DND-41 (cell line): Measurements from ENCODE around the gene TXNDC15.
A peak's percentile ranks its signal among the peaks of the same experiment; 100 is the strongest.

Experiments
- ATAC-seq: fragments of 200-7000 bp; cut with Tn5 transposase; 3 replicates; pipeline ENCODE4 v1.9.1; 2021; ENCODE audit warnings: low read depth; ENCODE audit not compliant: insufficient read depth
- DNase-seq: peaks from one replicate; pipeline ENCODE4 v3.0.0-alpha.2; 2020
- H2AFZ ChIP-seq: 2 replicates; pipeline ENCODE4 v1.6.0; 2012; ENCODE audit warnings: low read depth, low read length
- H3K27ac ChIP-seq: 2 replicates; pipeline ENCODE4 v1.5.1; 2012; ENCODE audit warnings: low read length, inconsistent platforms
- H3K27me3 ChIP-seq: fragments of 200-600 bp; sonication (generic); 2 replicates; pipeline ENCODE4 v1.6.0; 2012; ENCODE audit warnings: low read length, mild to moderate bottlenecking, inconsistent platforms; ENCODE audit not compliant: insufficient read depth, poor library complexity
- H3K36me3 ChIP-seq: 2 replicates; pipeline ENCODE4 v1.5.1; 2012; ENCODE audit warnings: low read length, inconsistent platforms; ENCODE audit not compliant: insufficient read depth
- H3K4me1 ChIP-seq: 2 replicates; pipeline ENCODE4 v1.5.1; 2012; ENCODE audit warnings: mild to moderate bottlenecking, low read length; ENCODE audit not compliant: insufficient read depth
- H3K4me2 ChIP-seq: 2 replicates; pipeline ENCODE4 v1.6.0; 2012; ENCODE audit warnings: mild to moderate bottlenecking, moderate library complexity, low read length, inconsistent platforms; ENCODE audit not compliant: insufficient read depth
- H3K4me3 ChIP-seq, 2 experiments: fragments of 200-600 bp in 1 of 2; shearing (Covaris generic) in 1 of 2; 2 replicates each; pipeline ENCODE4 v1.5.1; 2012 to 2016; ENCODE audit warnings: inconsistent platforms in 2 of 2, low read length in 2 of 2, mild to moderate bottlenecking in 2 of 2, low read depth in 1 of 2, moderate library complexity in 1 of 2
- H3K79me2 ChIP-seq: 2 replicates; pipeline ENCODE4 v1.6.0; 2012; ENCODE audit warnings: low read length, inconsistent platforms; ENCODE audit not compliant: insufficient read depth
- H3K9ac ChIP-seq: 2 replicates; pipeline ENCODE4 v1.6.0; 2012; ENCODE audit warnings: low read depth, mild to moderate bottlenecking, inconsistent platforms, low read length, moderate library complexity
- H3K9me3 ChIP-seq: 2 replicates; pipeline ENCODE4 v1.5.1; 2012; ENCODE audit warnings: low read length, moderate library complexity, mild to moderate bottlenecking, inconsistent platforms; ENCODE audit not compliant: insufficient read depth, severe bottlenecking
- H4K20me1 ChIP-seq: 2 replicates; pipeline ENCODE4 v1.6.0; 2012; ENCODE audit warnings: low read length; ENCODE audit not compliant: insufficient read depth
- EZH2 ChIP-seq: IDR thresholded peaks from 3 replicates; pipeline ENCODE4 v1.6.1; 2012; ENCODE audit warnings: borderline replicate concordance, low read depth, mild to moderate bottlenecking, moderate library complexity, low read length, inconsistent platforms; ENCODE audit not compliant: severe bottlenecking
- TF ChIP-seq, protein P1 (sequence below): IDR thresholded peaks from 2 replicates; pipeline ENCODE4 v1.5.1; 2012; ENCODE audit warnings: borderline replicate concordance, low read length, moderate library complexity, mild to moderate bottlenecking; ENCODE audit not compliant: poor library complexity, severe bottlenecking; ENCODE audit errors: extremely low read depth

Gene TXNDC15

DNA sequence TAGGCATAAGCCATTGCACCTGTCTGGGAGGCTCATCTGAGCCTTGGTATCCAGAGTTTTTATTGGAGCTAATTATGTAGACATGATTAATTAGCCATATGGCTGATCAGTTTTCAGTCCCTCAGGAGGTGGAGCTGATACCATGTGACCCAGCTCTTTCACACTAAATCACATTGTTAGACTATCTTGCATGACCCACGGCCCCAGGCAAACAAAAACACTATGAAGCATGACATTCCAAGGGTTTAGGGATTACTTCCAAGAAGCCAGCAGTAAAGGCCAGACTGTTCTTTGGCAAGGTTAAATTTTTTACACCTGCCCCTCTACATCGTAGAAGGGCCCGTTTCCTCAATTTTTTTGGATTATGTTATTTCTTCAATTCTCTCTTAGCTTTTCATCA, 33.4 kb upstream of the TXNDC15 start:
- H3K9me3 ChIP-seq = no peaks in the 10 kb centered on the region
- no peak overlapping the region for H3K27ac ChIP-seq
- DNase-seq = no peak
- no peak for ATAC-seq
- no peak overlapping the region for H3K4me2 ChIP-seq
- H3K36me3 ChIP-seq = peaks cover 53% of the 10 kb centered on the region
- no peak overlapping the region for H2AFZ ChIP-seq
- H3K79me2 ChIP-seq = peaks cover 8% of the 10 kb centered on the region
- no peak overlapping the region for H3K9ac ChIP-seq
- H3K4me3 ChIP-seq = no peak overlapping the region
- H3K27me3 ChIP-seq = no peaks in the 10 kb centered on the region
- no peaks in the 10 kb centered on the region for H4K20me1 ChIP-seq
- TF ChIP-seq EZH2 = no peak
- TF ChIP-seq, protein P1, sequence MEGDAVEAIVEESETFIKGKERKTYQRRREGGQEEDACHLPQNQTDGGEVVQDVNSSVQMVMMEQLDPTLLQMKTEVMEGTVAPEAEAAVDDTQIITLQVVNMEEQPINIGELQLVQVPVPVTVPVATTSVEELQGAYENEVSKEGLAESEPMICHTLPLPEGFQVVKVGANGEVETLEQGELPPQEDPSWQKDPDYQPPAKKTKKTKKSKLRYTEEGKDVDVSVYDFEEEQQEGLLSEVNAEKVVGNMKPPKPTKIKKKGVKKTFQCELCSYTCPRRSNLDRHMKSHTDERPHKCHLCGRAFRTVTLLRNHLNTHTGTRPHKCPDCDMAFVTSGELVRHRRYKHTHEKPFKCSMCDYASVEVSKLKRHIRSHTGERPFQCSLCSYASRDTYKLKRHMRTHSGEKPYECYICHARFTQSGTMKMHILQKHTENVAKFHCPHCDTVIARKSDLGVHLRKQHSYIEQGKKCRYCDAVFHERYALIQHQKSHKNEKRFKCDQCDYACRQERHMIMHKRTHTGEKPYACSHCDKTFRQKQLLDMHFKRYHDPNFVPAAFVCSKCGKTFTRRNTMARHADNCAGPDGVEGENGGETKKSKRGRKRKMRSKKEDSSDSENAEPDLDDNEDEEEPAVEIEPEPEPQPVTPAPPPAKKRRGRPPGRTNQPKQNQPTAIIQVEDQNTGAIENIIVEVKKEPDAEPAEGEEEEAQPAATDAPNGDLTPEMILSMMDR = no peak
- peaks cover 10% of the 10 kb centered on the region for H3K4me1 ChIP-seq

DNA sequence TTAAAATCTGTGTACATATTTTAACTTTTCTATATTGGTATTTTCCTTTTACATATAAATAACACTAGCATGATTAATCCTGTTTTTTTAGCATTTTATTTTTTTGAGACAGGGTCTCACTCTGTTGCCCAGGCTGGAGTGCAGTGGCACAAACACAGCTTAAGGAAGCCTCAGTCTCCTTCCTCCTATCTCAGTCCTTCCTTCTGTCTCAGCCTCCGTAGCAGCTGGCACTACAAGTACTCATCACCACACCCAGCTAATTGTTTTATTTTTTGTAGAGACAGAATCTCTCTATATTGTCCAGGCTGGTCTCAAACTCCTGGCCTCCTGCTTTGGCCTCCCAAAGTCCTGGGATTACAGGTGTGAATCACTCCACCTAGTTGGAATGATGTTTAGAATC, 29.9 kb upstream of the TXNDC15 start:
- H3K27me3 ChIP-seq = no peaks in the 10 kb centered on the region
- no peak overlapping the region for H2AFZ ChIP-seq
- peak overlapping the region; percentile 94; the same call in 1 of the 2 replicates for H3K9ac ChIP-seq
- H3K79me2 ChIP-seq = peaks cover 42% of the 10 kb centered on the region
- no peaks in the 10 kb centered on the region for H4K20me1 ChIP-seq
- no peak overlapping the region for H3K4me2 ChIP-seq
- ATAC-seq (no peak), DNase-seq (no peak)
- H3K9me3 ChIP-seq = no peaks in the 10 kb centered on the region
- H3K4me3 ChIP-seq = no peak overlapping the region
- no peak for TF ChIP-seq EZH2
- TF ChIP-seq, protein P1 = no peak
- H3K36me3 ChIP-seq = peaks cover 33% of the 10 kb centered on the region
- peaks cover 32% of the 10 kb centered on the region for H3K4me1 ChIP-seq
- no peak overlapping the region for H3K27ac ChIP-seq

DNA sequence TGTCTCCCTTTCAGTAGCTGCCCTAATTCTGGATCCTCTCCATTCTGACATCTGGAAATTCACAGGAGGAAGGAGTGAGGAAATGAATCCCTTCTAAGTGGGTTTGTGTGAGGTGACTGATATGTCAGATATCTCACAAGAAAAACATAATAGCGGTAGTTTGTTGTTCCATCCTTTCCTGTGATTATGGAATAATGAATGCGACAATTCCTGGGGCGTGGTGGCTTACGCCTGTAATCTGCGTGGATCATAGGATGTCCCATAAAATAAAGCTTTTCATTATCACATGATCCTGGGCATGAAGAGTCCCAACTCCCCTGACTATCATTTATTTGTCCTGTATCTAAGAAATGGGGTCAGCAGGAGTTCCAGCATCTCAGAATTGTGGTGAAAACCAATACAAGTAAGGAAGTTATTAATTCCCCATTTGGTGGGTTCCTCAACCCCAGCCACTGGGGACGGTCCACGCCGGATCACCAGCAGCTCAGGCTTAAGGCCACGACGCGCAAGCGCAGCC, 28.8 kb upstream of the TXNDC15 start:
- peaks cover 37% of the 10 kb centered on the region for H3K4me1 ChIP-seq
- TF ChIP-seq, protein P1 = no peak
- no peak for TF ChIP-seq EZH2
- H3K79me2 ChIP-seq = peaks cover 52% of the 10 kb centered on the region

More for the DNA sequence above, 28.8 kb upstream of the TXNDC15 start:
- H3K27ac ChIP-seq = peak overlapping the region; percentile 75
- peaks cover 32% of the 10 kb centered on the region for H3K36me3 ChIP-seq
- H3K9me3 ChIP-seq = no peaks in the 10 kb centered on the region
- H3K4me2 ChIP-seq = peak overlapping the region; percentile 74
- peak overlapping the region; percentile 72 for H2AFZ ChIP-seq
- peak overlapping the region in 1 of 2 experiments; percentile 86; a peak in 2 of 4 replicates for H3K4me3 ChIP-seq
- ATAC-seq = no peak; the same call in 2 of the 3 replicates
- DNase-seq = no peak
- no peaks in the 10 kb centered on the region for H3K27me3 ChIP-seq
- H4K20me1 ChIP-seq = no peaks in the 10 kb centered on the region
- H3K9ac ChIP-seq = peak overlapping the region; percentile 94
